Sigmoid colon (tissue), 7 donors: Measurements from ENCODE around the gene B4GALT2. TPM values are rescaled to one million over a fixed set of nuclear protein-coding genes. Genes with fewer than 3 reads are reported as not detected.

Source experiments
- DNase-seq: peaks from one replicate; pipeline ENCODE4 v3.0.0-alpha.2; 2019
- H3K27ac ChIP-seq, 4 donors: fragments of 200-600 bp; sonication (generic); one replicate each; pipeline ENCODE4 v1.5.1; 2016 to 2019; ENCODE audit warnings: mild to moderate bottlenecking in 1 of 4
- H3K27me3 ChIP-seq, 3 donors: fragments of 200-600 bp; sonication (generic); one replicate each; pipeline ENCODE4 v1.5.1; 2019; ENCODE audit warnings: mild to moderate bottlenecking in 1 of 3
- H3K36me3 ChIP-seq, 4 donors: fragments of 200-600 bp; sonication (generic); one replicate each; pipeline ENCODE4 v1.5.1; 2016 to 2019
- H3K4me1 ChIP-seq, 4 donors: fragments of 200-600 bp; sonication (generic); one replicate each; pipeline ENCODE4 v1.5.1; 2017 to 2019
- H3K4me3 ChIP-seq, 4 donors: fragments of 200-600 bp; sonication (generic); one replicate each; pipeline ENCODE4 v1.5.1; 2017 to 2019; ENCODE audit warnings: mild to moderate bottlenecking in 2 of 4, moderate library complexity in 1 of 4
- H3K9me3 ChIP-seq, 4 donors: fragments of 200-600 bp in 3 of 4; sonication (generic) in 3 of 4; one replicate each; pipeline versions ENCODE4 v1.5.1 to v1.6.1; 2013 to 2019
- CTCF ChIP-seq, 4 experiments: fragments of 450-650 bp in 3 of 4; fragments of 200-600 bp in 1 of 4; IDR thresholded peaks; one replicate each; pipeline ENCODE4 v1.5.1; 2016 to 2019; ENCODE audit warnings: antibody characterized with exemption in 4 of 4, mild to moderate bottlenecking in 3 of 4, moderate library complexity in 2 of 4
- EP300 ChIP-seq, 4 donors: sonication (generic); formaldehyde crosslinking; IDR thresholded peaks; one replicate each; pipeline ENCODE4 v1.6.1; 2017; ENCODE audit warnings: antibody characterized with exemption in 4 of 4
- POLR2A ChIP-seq, 2 donors: fragments of 450-650 bp; IDR thresholded peaks; one replicate each; pipeline ENCODE4 v1.6.1; 2016; ENCODE audit warnings: antibody characterized with exemption in 2 of 2, mild to moderate bottlenecking in 2 of 2, moderate library complexity in 2 of 2
- POLR2AphosphoS5 ChIP-seq, 4 donors: sonication (generic); formaldehyde crosslinking; IDR thresholded peaks; one replicate each; pipeline ENCODE4 v1.6.1; 2017; ENCODE audit warnings: antibody characterized with exemption in 4 of 4
- WGBS, 2 donors: extraction: QIAGEN DNeasy Blood & Tissue Kit; methylation state at CpG; one replicate each; pipeline ENCODE4 v1.1.7; 2013; 5-methylcytosine and 5-hydroxymethylcytosine counted together
- intact Hi-C: fragments of 100-400 bp; cut with DNase I; formaldehyde crosslinking; loops from one replicate; pipeline ENCODE4 v1.15.1; 2023
- polyA plus RNA-seq, 3 donors: library from polyadenylated mRNA; stranded (reverse); fragments of 200-250 nt; gene quantifications; one replicate each; pipeline ENCODE4 v1.2.3, GENCODE V29; 2013
- total RNA-seq, 4 donors: library from RNA; depleted of rRNA; stranded (reverse); fragments of >200 nt; gene quantifications; one replicate each; pipeline ENCODE4 v1.1.0, GENCODE V29; 2016
- donor health status: healthy with polysubstance abuse.
- donor health status: Bipolar disorder and iron deficiency.
- donor health status: healthy.

The B4GALT2 gene
- total and polyA plus RNA-seq, 7 donors: 14.8 to 55.9 (median 32.0) TPM

- Histone ChIP-seq H3K27me3 (no peaks in the 10 kb centered on the region), H3K36me3 (peaks cover 0 to 11% (median 5%) of the 10 kb centered on the region in 4 donors), H3K9me3 (no peaks in the 10 kb centered on the region), H3K27ac (peak within 1 kb of the TSS; percentile 90 to 96 (median 93)), H3K4me3 (peak within 1 kb of the TSS; percentile 53 to 78 (median 72)), H3K4me1 (peaks cover 0 to 45% (median 37%) of the 10 kb centered on the region in 4 donors)
- TF ChIP-seq EP300 (IDR thresholded peaks at IDR 0.05): no peak
- peak; percentile 49 to 88 (median 82) for TF ChIP-seq POLR2AphosphoS5 (IDR thresholded peaks at IDR 0.05)
- TF ChIP-seq POLR2A (IDR thresholded peaks at IDR 0.05): peak; percentile 62 to 68
- peak; percentile 40 to 74 (median 68) for TF ChIP-seq CTCF (IDR thresholded peaks at IDR 0.05)
- DNase-seq: peak; percentile 97
- intact Hi-C loops: loop anchor here (1.0 to 5.0 kb wide), 3 partner anchors 24 to 414 kb away; partner anchors contain the start of genes CCDC24, DPH2 and PTPRF
- WGBS, 2 donors: 0 to 1% methylated on average over 74 of the region's 74 CpGs
Observed at GRCh38 chr1:43946236-43947060, 32.6 kb upstream of the B4GALT2 start, which contains the start of gene IPO13. Gene IPO13 (plus strand): TSS chr1:43946950. CDS start chr1:43947601, 651 bp downstream.

GRCh38 chr1:43947061-43947873, 31.7 kb upstream of the B4GALT2 start:
- no peaks in the 10 kb centered on the region for H3K9me3 ChIP-seq
- H3K4me1 ChIP-seq: peaks cover 0 to 45% (median 37%) of the 10 kb centered on the region in 4 donors
- no peak for DNase-seq
- H3K4me3 ChIP-seq: peak overlapping the region; percentile 53 to 78 (median 72)
- WGBS, 2 donors: 4 to 11% methylated on average over 27 of the region's 27 CpGs
- peaks cover 0 to 11% (median 5%) of the 10 kb centered on the region in 4 donors for H3K36me3 ChIP-seq
- intact Hi-C loops: loop anchor here (5.0 kb wide), 2 partner anchors 45 to 415 kb away; partner anchors contain the start of genes CCDC24 and PTPRF
- no peaks in the 10 kb centered on the region for H3K27me3 ChIP-seq
- peak overlapping the region; percentile 90 to 96 (median 93) for H3K27ac ChIP-seq
- no peak for TF ChIP-seq EP300 (IDR thresholded peaks at IDR 0.05)
- no peak for TF ChIP-seq POLR2AphosphoS5 (IDR thresholded peaks at IDR 0.05)
- TF ChIP-seq CTCF (IDR thresholded peaks at IDR 0.05): no peak
- no peak for TF ChIP-seq POLR2A (IDR thresholded peaks at IDR 0.05)

DNA sequence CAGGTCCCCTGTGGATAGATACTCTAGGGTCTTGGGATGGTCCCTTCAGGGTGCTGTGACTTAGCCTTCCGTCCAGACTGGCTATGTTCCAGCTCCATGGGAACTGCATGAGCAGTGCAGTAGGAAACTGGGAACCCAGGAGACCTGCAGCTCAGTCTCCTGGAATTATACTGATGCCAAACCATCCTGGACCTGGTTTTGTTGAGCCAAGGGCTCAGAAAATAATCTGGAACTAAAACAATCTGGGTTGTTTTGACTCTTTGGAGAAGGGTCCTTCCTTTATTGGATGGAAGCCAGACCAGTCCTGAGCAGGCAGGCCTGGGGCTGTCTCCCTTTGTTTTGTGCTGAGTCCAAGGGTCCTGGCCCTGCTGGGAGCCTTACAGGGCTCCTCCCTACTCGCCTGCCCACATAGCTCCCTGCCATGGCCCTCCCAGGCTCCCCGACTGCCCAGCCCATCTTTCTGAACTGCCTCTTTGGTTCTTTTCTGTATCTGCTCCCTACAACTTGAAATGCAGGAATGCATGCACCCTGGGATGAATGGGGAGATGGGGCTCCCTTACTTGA, 31.1 kb upstream of the B4GALT2 start:
- 25 to 55% methylated on average over 3 of the region's 3 CpGs for WGBS, 2 donors
- no peaks in the 10 kb centered on the region for H3K9me3 ChIP-seq
- TF ChIP-seq POLR2A (IDR thresholded peaks at IDR 0.05) (no peak), CTCF (IDR thresholded peaks at IDR 0.05) (no peak), POLR2AphosphoS5 (IDR thresholded peaks at IDR 0.05) (no peak), EP300 (IDR thresholded peaks at IDR 0.05) (no peak)
- intact Hi-C loops: loop anchor here (5.0 kb wide), 2 partner anchors 44 to 416 kb away; partner anchors contain the start of genes CCDC24 and PTPRF
- peaks cover 0 to 45% (median 37%) of the 10 kb centered on the region in 4 donors for H3K4me1 ChIP-seq
- peaks cover 0 to 11% (median 5%) of the 10 kb centered on the region in 4 donors for H3K36me3 ChIP-seq
- H3K4me3 ChIP-seq: peak overlapping the region; percentile 53 to 78 (median 72)
- peak overlapping the region in 3 of 4 donors; percentile 90 to 96 (median 92) for H3K27ac ChIP-seq
- H3K27me3 ChIP-seq: no peaks in the 10 kb centered on the region
- DNase-seq: no peak

DNA sequence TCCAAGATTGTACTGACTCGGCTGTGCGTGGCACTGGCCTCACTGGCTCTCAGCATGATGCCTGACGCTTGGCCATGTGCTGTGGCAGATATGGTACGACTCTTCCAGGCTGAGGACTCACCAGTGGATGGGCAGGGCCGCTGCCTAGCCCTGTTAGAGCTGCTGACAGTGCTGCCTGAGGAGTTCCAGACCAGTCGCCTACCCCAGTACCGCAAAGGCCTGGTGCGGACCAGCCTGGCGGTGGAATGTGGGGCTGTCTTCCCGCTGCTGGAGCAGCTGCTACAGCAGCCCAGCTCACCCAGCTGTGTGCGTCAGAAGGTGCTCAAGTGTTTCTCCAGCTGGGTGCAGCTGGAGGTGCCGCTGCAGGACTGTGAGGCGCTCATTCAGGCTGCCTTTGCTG, 29.3 kb upstream of the B4GALT2 start:
- intact Hi-C loops: loop anchor here (5.0 kb wide), 2 partner anchors 43 to 417 kb away; partner anchors contain the start of genes CCDC24 and PTPRF
- 85 to 87% methylated on average over 13 of the region's 13 CpGs for WGBS, 2 donors
- Histone ChIP-seq H3K4me1 (peaks cover 0 to 44% (median 37%) of the 10 kb centered on the region in 4 donors), H3K27me3 (no peaks in the 10 kb centered on the region), H3K9me3 (no peaks in the 10 kb centered on the region), H3K4me3 (no peak overlapping the region), H3K36me3 (peaks cover 0 to 11% (median 5%) of the 10 kb centered on the region in 4 donors), H3K27ac (no peak overlapping the region)
- TF ChIP-seq CTCF (IDR thresholded peaks at IDR 0.05) (no peak), POLR2A (IDR thresholded peaks at IDR 0.05) (no peak), POLR2AphosphoS5 (IDR thresholded peaks at IDR 0.05) (no peak), EP300 (IDR thresholded peaks at IDR 0.05) (no peak)
- DNase-seq: no peak
